Measurements from ENCODE around the gene DOCK11. TPM values are rescaled to one million over a fixed set of nuclear protein-coding genes. Genes with fewer than 3 reads are reported as not detected.
A peak's percentile ranks its signal among the peaks of the same experiment; 100 is the strongest.

Gene DOCK11
- polyA plus RNA-seq, 5 donors = 11.6 to 26.2 (median 17.7) TPM

DNA sequence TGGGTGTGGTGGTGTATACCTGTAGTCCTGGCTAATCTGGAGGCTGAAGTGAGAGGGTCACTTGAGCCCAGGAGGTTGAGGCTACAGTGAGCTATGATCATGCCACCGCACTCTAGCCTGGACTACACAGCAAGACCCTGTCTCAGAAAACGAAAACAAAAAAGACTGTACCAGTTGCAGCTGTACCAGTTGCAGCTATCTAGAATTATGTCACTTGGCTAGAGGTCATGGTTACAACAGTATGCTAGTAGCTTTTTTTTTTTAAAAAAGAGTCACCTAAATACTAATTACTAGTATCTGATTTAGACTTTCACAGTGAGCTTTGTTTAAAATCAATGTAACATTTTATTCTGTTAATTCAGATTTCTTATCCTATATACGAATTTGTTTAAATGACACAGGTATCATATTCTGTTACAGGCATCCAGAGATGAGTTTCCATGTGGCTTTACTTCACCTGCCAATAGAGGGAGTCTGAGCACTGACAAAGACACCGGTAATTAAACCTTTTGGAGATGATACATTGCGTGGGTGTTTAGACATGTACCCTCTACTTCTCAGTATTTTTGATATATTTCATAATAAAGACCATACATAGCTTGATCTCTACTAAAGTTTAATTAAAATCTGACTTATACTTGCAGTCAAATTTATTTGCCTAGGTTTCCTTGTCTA is 131.6 kb downstream of the DOCK11 start:
- DNase-seq = no peak

DNA sequence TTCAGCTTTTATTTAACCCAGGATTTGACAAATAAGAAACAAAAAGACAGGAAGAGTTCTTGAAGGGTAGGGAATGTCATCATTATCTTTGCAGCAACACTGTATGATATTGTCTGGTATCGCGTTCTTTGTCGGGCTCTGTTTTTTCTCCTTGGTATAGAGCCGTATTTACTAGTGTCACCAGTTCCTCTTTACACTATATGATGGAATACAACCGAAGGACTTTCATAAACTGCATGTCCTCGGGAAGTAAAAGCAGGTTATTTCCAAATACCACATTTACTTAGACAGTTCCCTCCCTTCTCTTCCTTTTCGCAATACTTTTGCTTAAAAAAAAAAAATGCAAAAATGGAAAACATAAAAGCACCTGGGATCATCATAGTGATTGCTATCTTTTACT is 135.2 kb downstream of the DOCK11 start:
- DNase-seq = no peak

DNA sequence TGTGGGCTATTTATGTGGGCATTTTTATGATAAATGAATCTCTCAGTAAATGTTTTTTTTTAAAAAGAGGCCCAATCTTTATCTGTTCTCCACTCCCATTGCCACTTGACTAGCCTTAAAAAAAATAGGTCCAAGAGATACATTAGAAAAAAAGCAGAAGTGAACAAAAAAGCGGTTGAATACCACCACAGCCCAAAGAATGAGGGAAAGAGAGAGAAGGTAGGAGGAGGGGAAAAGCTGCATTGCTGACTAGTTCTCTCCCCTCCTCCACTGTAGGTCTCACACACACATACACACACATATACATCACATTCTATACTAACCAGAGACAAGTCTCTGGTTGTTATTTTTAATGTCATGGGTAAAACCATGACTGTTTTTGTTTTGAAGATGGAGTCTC is 136.0 kb downstream of the DOCK11 start:
- no peak for DNase-seq

DNA sequence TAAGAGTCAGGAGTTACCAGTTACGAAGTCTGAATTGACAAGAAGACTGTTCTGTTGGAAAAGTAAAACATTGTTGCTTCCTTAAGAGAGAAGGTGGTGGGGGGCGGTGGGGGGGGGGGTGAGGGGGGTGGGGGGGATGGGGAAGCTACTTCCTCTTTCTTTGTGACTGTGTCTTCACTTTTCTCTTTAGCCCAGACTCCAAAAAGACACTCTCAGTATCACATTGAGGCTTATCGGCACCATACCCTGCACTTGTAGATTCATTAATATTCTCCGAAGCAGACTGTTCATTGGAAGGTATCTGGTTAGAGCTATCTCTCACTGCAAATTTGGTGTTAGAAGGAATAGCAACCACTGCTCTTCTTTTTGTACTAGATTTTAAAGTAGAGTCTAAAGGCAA is 137.2 kb downstream of the DOCK11 start:
- DNase-seq = no peak

DNA sequence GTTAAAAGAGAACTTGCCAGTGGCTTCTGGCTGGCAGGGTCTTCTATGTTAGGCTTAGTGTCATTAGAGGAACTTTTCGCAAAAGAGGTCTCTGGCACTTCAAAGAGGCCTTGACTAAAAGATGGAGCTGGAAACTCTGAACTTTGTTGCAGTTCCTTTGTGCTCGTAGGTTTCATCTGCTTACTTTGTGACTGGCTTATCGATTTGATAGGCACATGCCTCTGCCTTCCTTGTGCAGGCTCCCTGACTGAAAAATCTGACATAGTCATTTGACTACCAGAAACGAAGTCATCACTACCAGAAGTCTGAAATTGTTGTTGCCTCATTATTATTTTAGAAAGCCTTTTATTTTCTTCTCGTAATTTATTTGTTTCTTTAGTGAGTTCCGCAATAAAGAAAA is 137.9 kb downstream of the DOCK11 start:
- no peak for DNase-seq

DNA sequence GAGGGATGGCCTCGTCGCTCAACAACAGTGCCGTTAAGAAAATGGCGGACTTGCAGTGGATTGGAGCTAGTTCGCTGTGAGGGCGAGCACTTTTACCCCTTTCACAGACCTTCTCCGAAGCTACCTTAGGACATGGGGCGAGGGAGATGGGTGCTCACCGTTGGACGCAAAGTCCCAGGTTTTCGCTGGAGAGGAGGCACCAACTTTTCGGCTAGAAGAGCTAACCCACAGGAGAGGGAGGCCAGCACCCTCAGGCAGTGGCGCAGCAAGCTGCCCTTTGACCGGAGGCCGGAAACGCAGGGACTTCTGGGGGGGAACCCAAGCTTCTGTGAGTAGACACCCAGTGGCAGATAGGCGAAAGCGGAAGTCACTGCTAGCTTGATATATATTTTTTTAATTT is 138.7 kb downstream of the DOCK11 start:
- DNase-seq = no peak

DNA sequence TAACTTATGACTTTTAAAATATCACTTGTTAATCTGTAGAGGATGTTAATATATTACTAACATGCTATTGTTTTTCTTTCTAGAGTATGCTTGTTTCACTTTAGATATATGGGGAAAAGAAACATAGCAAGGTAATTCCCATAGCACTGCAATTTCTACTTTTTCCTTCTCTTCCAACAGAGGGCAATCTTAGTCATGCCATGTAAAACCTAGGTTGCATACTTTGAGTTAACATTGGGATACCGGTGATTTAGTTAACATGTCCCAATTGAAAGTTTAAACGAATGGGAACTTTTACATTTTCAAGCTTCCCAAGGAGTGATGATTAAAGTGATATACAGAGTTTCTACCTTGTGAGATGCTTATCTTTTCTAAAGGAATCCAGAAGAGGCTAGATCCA is 142.4 kb downstream of the DOCK11 start:
- DNase-seq = no peak

DNA sequence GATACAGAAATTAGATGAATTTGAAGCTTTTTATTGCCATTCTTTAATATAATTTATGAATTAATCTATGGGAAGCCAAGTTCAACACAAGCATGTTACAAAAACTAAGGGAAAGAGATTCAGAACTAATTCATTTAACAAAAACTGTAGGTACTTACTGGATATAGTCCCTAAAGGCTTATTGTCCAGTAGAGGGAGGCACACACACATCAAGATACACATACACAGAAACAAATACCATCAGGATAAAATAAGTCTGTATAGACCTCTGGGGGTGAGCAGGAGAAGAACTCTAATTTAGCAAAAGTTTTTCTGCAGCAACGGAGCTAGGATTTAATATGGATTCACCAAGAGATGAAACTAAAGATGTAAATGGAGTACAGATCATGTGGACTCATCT is 148.8 kb downstream of the DOCK11 start:
- peak in 1 of 2 donors; percentile 14 for DNase-seq

DNA sequence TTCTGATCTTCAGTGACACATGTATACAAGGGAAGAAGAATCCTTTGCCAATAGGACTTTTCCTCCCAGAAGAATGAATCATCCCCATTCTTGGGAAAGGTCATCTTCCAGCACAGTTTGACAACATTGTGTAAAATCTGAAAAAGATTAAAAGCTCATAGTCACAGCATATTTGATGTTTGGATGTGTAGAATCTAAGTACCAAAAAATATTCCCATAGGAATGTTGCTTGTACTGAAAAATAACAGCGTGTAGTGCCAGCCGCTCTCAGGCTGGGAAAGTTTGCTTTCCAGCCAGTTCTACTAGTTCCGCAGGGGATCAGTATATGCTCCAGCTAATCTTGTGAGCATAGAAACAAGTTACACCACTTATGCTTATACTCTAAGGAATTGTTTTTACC is 157.1 kb downstream of the DOCK11 start:
- peak; percentile 6 to 12 for DNase-seq

DNA sequence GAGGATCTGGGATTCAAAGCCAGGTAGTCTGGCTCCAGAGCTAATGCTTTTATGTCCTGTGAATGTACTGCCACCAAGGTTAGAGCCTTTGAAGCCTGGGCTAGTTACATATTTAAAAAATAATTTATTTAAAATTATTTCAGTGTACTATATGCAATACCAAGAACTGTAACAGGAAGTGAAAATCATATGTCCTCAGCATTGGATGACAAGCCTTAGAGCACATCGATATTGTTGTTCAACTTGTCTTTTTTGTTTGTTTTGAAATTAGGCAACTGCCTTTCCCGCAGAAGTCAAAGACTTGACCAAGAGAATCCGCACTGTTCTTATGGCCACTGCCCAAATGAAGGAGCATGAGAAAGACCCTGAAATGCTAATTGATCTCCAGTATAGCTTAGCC is 158.7 kb downstream of the DOCK11 start:
- no peak for DNase-seq

DNA sequence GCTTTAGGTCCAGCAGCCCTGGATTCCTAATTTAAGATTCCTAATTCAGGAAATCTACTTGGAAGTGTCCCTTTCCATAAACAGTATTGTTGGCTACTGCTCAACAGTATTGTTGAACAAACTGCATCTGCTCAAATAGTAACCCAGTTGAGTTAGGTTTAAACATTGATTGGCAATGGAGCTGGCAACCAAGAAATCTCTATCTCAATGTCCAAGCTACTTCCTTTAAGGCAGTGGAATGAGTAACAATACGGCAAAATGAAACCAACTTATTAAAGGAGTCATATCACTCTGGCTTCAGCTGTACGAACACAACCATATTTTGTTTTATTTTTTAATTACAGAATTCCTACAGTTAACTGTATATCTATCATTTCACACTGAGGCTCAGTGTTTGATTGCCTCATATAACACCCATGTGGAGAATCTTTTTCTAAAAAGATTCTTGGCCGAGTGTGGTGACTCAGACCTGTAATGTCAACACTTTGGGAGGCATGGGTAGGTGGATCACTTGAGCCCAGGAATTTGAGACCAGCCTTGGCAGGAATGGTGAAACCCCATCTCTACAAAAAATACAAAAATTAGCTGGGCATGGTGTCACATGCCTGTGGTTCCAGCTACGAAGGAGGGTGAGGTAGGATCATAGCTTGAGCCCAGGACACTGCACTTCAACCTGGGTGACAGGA is 160.1 kb downstream of the DOCK11 start:
- no peak for DNase-seq

DNA sequence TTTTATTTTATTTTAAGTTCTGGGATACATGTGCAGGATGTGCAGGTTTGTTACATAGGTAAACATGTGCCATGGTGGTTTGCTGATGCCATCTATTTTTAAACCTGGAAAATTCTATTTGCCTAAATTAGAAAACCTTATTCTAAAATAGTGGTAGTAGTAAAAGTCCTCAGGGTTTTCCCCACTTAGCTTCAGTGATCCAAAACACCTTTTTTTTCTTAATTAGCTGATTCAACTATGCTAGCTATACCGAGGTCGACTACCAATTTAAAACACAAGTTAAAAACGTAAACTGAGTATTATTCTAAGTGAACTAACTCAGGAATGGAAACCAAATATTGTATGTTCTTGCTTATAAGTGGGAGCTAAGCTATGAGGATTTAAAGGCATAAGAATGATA is 161.8 kb downstream of the DOCK11 start:
- no peak for DNase-seq

DNA sequence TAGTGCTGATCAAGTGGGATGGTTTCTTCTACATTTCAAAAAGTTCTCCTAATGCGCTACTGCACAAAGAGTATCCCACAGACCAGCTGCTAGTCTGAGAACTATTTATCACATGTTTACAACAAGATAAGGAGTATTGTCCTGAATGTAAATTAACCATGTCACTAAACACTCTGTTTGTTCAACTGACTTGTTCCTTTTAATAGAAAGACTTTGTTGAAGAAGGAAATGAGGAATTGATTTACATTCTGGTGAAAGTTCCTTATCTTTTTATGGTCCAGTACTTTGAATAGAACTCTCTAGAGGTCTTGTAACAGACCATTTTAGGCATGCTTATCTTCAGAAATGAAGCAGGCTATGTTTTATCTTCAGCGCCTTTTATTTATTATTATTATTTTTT is 164.5 kb downstream of the DOCK11 start:
- no peak for DNase-seq

DNA sequence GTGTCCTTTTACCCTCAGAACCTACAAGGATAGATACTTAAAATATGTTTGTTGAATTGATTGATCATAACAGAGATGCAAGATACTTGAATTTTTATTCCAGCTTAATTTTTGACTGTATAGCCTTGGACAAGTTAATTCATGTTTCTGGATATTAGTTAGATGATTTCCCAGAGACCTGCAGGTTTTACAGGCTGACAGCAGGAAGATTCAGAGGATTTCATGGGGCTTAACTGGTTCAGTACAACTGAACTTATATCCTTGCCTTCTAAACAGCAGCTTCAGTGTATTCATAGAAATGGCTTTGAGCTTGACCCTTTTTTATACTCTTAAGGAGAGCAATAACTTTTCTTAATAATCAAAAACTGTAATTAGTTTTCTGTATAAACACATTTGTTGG is 169.6 kb downstream of the DOCK11 start:
- DNase-seq = no peak

DNA sequence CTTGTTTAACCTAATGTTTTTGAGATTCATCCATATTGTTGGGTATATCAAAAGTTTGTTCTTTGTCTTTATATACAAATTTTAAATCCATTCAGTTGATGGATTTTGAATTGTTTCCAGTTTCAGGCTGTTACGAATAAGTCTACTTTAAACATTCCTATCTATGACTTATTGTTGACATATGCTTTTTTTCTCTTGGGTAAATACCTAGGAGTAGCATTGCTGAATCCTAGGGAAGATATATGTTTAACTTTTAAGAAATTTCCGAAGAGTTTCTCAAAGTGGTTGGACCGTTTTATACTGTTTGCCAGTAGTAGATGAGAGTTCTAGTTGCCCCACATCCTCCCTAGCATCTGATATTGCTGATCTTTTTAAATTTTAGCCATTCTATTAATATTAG is 170.9 kb downstream of the DOCK11 start:
- DNase-seq = no peak

DNA sequence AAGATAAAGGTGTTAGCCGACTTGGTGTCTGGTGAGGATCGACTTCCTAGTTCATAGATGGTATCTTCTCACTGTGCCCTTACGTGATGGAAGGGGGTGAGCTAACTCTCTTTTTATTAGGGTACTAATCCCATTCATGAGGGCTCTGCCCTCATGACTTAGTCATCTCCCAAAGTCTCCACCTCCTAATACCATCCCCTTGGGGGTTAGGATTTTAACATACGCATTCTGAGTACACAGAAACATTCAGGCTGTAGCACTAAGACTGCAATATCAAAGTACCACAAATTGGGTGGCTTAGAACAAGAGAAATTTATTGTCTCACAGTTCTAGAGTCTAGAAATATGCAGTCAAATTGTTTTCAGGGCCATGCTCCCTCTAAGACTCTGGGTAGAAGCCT is 173.8 kb downstream of the DOCK11 start:
- no peak for DNase-seq

DNA sequence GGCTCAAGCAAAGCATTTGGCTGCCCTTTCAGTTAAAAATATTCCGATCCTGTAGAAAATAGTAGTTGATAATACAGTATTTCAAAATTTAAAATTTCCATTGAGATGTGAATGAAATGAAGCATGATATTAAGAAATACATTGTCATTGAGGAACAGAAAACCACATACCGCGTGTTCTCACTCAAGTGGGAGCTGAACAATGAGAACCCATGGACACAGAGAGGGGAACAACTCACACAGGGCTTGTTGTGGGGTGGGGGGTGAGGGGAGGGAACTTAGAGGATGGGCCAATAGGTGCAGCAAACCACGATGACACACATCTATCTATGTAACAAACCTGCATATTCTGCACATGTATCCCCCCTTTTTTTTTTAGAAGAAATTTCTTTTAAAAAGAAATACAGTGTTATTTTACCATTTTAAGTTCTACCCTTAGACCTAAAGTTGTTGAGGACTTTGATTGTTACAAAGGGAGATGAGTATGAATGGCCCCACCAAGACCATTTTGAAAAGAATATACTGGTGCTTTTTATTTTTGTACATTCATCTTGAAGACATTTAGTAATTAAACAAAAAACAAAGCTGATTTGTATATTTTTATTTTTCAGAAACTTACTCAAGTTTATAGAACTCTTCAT is 179.8 kb downstream of the DOCK11 start:
- no peak for DNase-seq

DNA sequence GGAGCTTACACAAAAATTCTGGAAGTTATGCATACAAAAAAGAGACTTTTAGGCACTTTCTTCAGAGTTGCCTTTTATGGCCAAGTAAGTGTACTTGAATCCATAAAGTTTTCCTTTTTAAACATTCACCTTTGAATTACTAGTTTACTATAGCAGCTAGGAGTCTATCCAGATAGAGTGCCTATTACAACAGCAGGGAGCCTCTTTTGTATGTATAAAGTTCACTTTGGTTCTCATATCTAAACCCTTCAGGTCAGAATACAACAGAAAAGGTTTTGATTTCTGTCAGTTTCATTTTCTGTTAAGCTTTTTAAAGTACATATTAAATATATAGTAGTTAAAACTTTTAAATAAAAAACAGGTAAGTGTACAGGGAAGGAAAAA is 180.3 kb downstream of the DOCK11 start:
- DNase-seq = no peak

DNA sequence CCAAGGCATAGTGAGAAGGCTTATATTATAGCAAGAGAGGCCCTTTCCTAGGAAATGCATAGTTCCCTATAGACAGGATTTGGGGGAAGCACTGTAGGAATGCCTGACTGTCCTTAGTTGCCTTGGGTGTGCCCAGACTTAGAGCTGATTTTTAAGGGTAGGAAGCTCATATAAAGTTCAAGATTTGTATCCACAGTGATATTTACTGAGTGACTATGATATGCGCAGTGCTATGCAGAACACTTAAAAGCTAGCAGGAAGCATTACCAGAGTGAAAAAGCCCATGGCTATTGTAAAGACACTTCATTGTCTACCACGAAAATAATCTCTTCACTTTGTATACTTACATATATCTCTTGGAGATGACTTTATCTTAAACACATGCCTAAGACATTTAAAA is 181.7 kb downstream of the DOCK11 start:
- DNase-seq = no peak

DNA sequence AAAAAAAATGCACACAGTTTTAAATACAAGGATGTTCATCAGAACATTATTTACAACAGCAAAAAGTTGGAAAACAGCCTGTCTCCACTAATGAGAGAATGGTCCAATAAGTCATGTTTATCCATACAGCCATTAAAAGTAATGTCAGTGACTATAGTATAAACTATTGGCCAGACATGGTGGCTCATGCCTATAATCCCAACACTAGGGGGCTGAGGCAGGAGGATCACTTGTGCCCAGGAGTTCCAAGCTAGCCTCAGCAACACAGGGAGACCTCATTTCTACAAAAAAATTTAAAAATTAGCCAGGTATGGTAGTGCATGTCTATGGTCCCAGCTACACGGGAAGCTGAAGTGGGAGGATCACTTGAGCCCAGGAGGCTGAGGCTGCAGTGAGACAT is 183.7 kb downstream of the DOCK11 start:
- no peak for DNase-seq

DNA sequence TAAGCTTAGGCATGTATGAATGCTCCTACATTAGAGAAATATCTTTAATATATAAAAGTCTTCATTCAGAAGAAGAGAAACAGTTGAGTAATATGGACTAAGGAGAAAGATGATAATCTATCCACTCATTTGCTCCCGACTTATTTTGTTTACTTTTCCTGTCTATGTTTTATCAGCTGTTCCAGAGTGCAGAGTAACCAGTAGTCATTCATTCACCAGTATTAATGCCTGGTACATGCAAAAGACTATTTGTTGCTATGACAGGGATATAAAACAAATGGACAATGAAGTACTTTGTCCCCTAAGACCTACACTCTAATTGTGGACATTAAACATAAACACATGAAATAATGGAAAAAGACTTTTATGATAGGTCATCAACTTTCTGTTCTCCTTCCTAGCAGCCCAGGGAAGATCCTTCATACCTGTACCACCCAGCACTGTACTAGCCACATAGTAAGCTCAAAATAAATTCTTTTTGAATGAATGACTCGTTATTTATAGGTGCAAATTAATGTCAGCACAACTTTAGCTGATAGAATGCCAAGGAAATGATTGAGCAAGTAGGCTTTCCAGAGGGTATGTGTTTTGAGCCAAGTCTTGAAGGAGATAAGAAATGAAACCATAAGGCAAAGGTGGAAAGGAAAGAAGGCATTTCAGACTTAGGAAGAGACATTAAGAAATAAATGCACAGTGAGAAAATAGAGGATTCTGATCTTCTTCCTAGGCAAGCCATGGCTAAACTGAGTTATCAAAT is 186.8 kb downstream of the DOCK11 start:
- DNase-seq = no peak

DNA sequence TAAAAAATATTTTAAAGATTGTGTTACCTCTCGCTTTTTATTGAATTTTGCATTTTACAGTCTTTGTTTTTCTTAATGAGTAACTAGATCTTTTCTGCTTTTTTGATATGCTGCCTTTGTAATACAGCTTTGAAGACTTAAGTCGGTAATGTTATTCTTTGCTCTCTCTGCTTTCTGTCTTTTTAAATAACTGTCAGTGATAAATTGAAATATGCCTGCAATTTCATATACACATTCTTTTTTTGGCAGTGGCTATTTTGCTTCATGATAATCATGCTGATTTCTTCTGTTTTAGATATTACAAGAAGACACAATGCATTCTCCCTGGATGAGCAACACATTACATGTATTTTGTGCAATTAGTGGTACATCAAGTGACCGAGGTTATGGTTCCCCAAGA is 189.8 kb downstream of the DOCK11 start:
- DNase-seq = no peak

DNA sequence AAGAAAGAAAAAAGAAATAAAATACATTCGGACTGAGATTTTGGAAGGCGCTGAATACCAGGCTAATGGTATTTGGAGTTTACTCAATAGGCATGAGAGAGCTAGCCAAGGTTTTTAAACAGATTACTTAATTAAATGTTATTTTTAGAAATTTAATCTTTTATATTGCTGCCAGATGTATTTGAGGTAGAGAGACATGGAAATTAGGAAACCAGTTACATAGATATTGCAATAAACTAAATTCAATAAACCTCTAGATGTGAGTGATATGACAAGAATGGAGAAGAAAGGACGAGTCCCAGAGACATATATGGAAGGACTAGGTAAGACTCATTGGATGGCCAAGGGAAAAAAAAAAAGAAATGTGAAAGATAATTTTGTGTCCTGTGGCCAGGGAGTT is 193.3 kb downstream of the DOCK11 start:
- DNase-seq = no peak
